Stimulated activated CD8-positive, alpha-beta memory T cell treated with anti-CD3 and anti-CD28 coated beads, Interleukin-15, amount 100 ng/mL, for 4 hours (primary cell): ENCODE results near the gene PPIB.
"Not testable (repeated sequence)": the region's sequence is repeated elsewhere in the genome, so short reads cannot be mapped to it uniquely, and the experiment has no call there.

ENCODE experiments used
- DNase-seq, 2 donors: peaks; one replicate each; pipeline ENCODE4 v3.0.0-alpha.2; 2020; ENCODE audit warnings: low read depth in 2 of 2

Gene PPIB

GRCh38 chr15:64110108-64110701, 52.6 kb downstream of the PPIB start:
- not testable (repeated sequence) for DNase-seq

DNA sequence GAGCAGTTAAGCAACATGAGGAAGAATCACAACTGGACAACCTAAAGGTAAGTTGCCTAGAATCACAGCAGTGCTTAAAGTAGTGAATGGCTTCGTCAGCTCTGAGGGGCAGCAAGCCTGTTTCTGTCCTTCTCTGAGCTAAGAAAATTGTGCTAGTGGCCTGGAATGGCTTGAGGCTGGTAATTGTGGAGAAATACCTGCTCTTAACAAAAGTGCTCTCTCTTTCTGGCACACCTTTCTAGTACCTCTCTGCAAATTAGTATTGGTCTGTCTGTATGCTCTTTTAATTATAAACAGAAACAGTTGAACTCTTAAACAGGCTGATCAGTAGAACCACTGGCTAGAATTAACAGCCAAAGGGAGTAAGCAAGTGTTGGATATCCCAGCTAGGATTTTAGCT, 55.5 kb downstream of the PPIB start:
- DNase-seq, result no peak
